Endodermal cell (in vitro differentiated cells): ENCODE data around the gene PNMA8C. TPM values are rescaled to one million over a fixed set of nuclear protein-coding genes. Genes with fewer than 3 reads are reported as not detected.
A peak's percentile ranks its signal among the peaks of the same experiment; 100 is the strongest.
"Not testable (repeated sequence)": the region's sequence is repeated elsewhere in the genome, so short reads cannot be mapped to it uniquely, and the experiment has no call there.

Experiments
- DNase-seq: peaks from one replicate; pipeline ENCODE4 v3.0.0-alpha.2; 2017
- H3K27ac ChIP-seq: 2 replicates; pipeline ENCODE4 v1.5.1; 2013; ENCODE audit warnings: mild to moderate bottlenecking, low read depth, low read length, moderate library complexity
- H3K27me3 ChIP-seq: 2 replicates; pipeline ENCODE4 v1.6.1; 2013; ENCODE audit warnings: mild to moderate bottlenecking, low read length, moderate library complexity; ENCODE audit not compliant: insufficient read depth, control insufficient read depth, poor library complexity, severe bottlenecking
- H3K36me3 ChIP-seq: 2 replicates; pipeline ENCODE4 v1.7.0; 2013; ENCODE audit warnings: mild to moderate bottlenecking, low read length, moderate library complexity; ENCODE audit not compliant: control insufficient read depth, insufficient read depth
- H3K4me1 ChIP-seq: one replicate; pipeline ENCODE4 v1.7.0; 2013; ENCODE audit warnings: low read length; ENCODE audit not compliant: control insufficient read depth, insufficient read depth
- H3K4me3 ChIP-seq: 2 replicates; pipeline ENCODE4 v1.5.1; 2013; ENCODE audit warnings: mild to moderate bottlenecking, low read length, moderate library complexity
- H3K9ac ChIP-seq: 2 replicates; pipeline ENCODE4 v1.6.1; 2013; ENCODE audit warnings: mild to moderate bottlenecking, low read length, moderate library complexity; ENCODE audit not compliant: poor library complexity, severe bottlenecking; ENCODE audit errors: extremely low read depth
- H3K9me3 ChIP-seq: 2 replicates; pipeline ENCODE4 v1.6.1; 2013; ENCODE audit warnings: mild to moderate bottlenecking, low read length, moderate library complexity; ENCODE audit not compliant: control insufficient read depth
- H3K27ac Mint-ChIP-seq: 2 replicates; pipeline ENCODE4 v1.8.0; 2020; ENCODE audit warnings: mixed read lengths
- H3K27me3 Mint-ChIP-seq: 2 replicates; pipeline ENCODE4 v1.8.0; 2021; ENCODE audit warnings: mild to moderate bottlenecking, mixed read lengths; ENCODE audit not compliant: insufficient read depth
- H3K36me3 Mint-ChIP-seq: 2 replicates; pipeline ENCODE4 v1.8.0; 2020; ENCODE audit warnings: low read depth, mixed read lengths
- H3K4me1 Mint-ChIP-seq: 2 replicates; pipeline ENCODE4 v1.8.0; 2020; ENCODE audit warnings: mixed read lengths
- H3K4me3 Mint-ChIP-seq: 2 replicates; pipeline ENCODE4 v1.8.0; 2020; ENCODE audit warnings: mild to moderate bottlenecking, moderate library complexity, mixed read lengths
- H3K9me3 Mint-ChIP-seq: 2 replicates; pipeline ENCODE4 v1.8.0; 2020; ENCODE audit warnings: mild to moderate bottlenecking, mixed read lengths
- WGBS, 2 experiments: methylation state at CpG; one replicate each; pipeline versions ENCODE4 v1.1.5 to v1.1.7; 2013; ENCODE audit warnings: missing lambda C conversion rate in 2 of 2, mixed read lengths in 1 of 2; ENCODE audit not compliant: insufficient coverage in 1 of 2, insufficient read length in 1 of 2; 5-methylcytosine and 5-hydroxymethylcytosine counted together
- total RNA-seq, 2 donors: library from RNA; stranded (reverse); fragmentation: NEBNext Ultra II Directional in 1 of 2; extraction: Animal tissue kit (Norgen Biotek cat#: 25700) in 1 of 2; gene quantifications; 2 replicates in 1 of 2; 3 replicates in 1 of 2; pipeline ENCODE4 v1.2.1, GENCODE V29; 2021
- TF ChIP-seq, protein P1 (sequence below): fragments of 200-600 bp; sonication (generic); conservative IDR thresholded peaks from 2 replicates; pipeline ENCODE4 v1.5.0; 2021; ENCODE audit warnings: antibody characterized with exemption, mild to moderate bottlenecking

Gene PNMA8C
- total RNA-seq, 2 donors from 2014 or later: 0.20 to 0.33 TPM

DNA sequence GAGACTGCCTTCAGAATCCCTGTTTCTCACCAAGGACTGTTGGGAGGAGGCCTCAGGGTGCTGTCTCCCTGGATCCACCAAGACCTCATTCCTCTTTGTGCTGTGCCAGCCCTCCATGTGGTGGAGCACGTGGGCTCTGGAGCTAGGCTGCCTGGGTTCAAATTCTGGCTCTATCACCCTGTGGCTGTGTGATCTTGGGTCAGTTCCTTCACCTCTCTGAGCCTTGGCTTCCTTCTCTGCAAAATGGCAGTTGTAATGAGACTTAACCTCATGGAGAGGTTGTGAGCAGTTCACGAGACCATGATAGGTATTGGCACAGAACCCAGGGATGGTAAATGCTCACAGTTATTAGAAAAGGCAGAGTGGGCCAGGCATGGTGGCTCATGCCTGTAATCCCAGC, 6.4 kb downstream of the PNMA8C start:
- DNase-seq: no peak
- H3K36me3 ChIP-seq: no peaks in the 10 kb centered on the region
- Mint-ChIP-seq H3K27me3 (peaks cover 15% of the 10 kb centered on the region), H3K9me3 (no peaks in the 10 kb centered on the region), H3K36me3 (no peaks in the 10 kb centered on the region), H3K27ac (no peak overlapping the region), H3K4me1 (peaks cover 10% of the 10 kb centered on the region), H3K4me3 (no peak overlapping the region)
- H3K9ac ChIP-seq: no peak overlapping the region
- no peak overlapping the region for H3K27ac ChIP-seq
- no peaks in the 10 kb centered on the region for H3K9me3 ChIP-seq
- peaks cover 5% of the 10 kb centered on the region for H3K27me3 ChIP-seq
- WGBS, 2 experiments: 87 to 93% methylated on average over 2 of the region's 2 CpGs
- H3K4me3 ChIP-seq: no peak overlapping the region
- TF ChIP-seq, protein P1, sequence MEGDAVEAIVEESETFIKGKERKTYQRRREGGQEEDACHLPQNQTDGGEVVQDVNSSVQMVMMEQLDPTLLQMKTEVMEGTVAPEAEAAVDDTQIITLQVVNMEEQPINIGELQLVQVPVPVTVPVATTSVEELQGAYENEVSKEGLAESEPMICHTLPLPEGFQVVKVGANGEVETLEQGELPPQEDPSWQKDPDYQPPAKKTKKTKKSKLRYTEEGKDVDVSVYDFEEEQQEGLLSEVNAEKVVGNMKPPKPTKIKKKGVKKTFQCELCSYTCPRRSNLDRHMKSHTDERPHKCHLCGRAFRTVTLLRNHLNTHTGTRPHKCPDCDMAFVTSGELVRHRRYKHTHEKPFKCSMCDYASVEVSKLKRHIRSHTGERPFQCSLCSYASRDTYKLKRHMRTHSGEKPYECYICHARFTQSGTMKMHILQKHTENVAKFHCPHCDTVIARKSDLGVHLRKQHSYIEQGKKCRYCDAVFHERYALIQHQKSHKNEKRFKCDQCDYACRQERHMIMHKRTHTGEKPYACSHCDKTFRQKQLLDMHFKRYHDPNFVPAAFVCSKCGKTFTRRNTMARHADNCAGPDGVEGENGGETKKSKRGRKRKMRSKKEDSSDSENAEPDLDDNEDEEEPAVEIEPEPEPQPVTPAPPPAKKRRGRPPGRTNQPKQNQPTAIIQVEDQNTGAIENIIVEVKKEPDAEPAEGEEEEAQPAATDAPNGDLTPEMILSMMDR: no peak
- no peaks in the 10 kb centered on the region for H3K4me1 ChIP-seq

GRCh38 chr19:46420056-46420455, 8.7 kb downstream of the PNMA8C start:
- TF ChIP-seq, protein P1: no peak
- Histone ChIP-seq H3K36me3 (no peaks in the 10 kb centered on the region), H3K27me3 (no peaks in the 10 kb centered on the region), H3K4me3 (no peak overlapping the region), H3K4me1 (no peaks in the 10 kb centered on the region), H3K9me3 (no peaks in the 10 kb centered on the region), H3K27ac (no peak overlapping the region), H3K9ac (no peak overlapping the region)
- no peak for DNase-seq
- Mint-ChIP-seq H3K4me1 (peaks cover 2% of the 10 kb centered on the region), H3K27me3 (peaks cover 7% of the 10 kb centered on the region), H3K27ac (no peak overlapping the region), H3K9me3 (no peaks in the 10 kb centered on the region), H3K36me3 (no peaks in the 10 kb centered on the region), H3K4me3 (no peak overlapping the region)
- WGBS, 2 experiments: 92 to 96% methylated on average over 4 to 7 of the region's 7 CpGs

GRCh38 chr19:46415804-46416709, 12.7 kb downstream of the PNMA8C start:
- H3K36me3 Mint-ChIP-seq, H3K4me1 Mint-ChIP-seq, H3K4me1 ChIP-seq, H3K36me3 ChIP-seq, H3K9me3 Mint-ChIP-seq, H3K27me3 ChIP-seq, H3K27me3 Mint-ChIP-seq, H3K9me3 ChIP-seq: not testable (repeated sequence)
- Mint-ChIP-seq H3K4me3 (peak overlapping the region; percentile 54), H3K27ac (peak overlapping the region; percentile 89)
- Histone ChIP-seq H3K9ac (peak overlapping the region; percentile 47), H3K4me3 (peak overlapping the region; percentile 77), H3K27ac (peak overlapping the region; percentile 93)
- DNase-seq: peak; percentile 97
- WGBS, 2 experiments: 29 to 43% methylated on average over 13 to 46 of the region's 53 CpGs

GRCh38 chr19:46414899-46415298, 13.8 kb downstream of the PNMA8C start:
- not testable (repeated sequence) for H3K4me3 ChIP-seq, H3K9me3 Mint-ChIP-seq, H3K4me1 Mint-ChIP-seq, H3K27me3 ChIP-seq, H3K9me3 ChIP-seq, H3K27ac Mint-ChIP-seq, H3K27ac ChIP-seq, DNase-seq, H3K4me3 Mint-ChIP-seq, H3K9ac ChIP-seq, H3K27me3 Mint-ChIP-seq, H3K4me1 ChIP-seq
- 95 to 97% methylated on average over 19 to 22 of the region's 22 CpGs for WGBS, 2 experiments
- peaks cover 14% of the 10 kb centered on the region for H3K36me3 Mint-ChIP-seq
- H3K36me3 ChIP-seq: peaks cover 17% of the 10 kb centered on the region
